GM04504 (cell line): Measurements from ENCODE around the gene BRD3.

Experiments used
- DNase-seq: peaks from one replicate; pipeline ENCODE4 v3.0.0-alpha.2; 2012; ENCODE audit warnings: low read depth

Gene BRD3

GRCh38 chr9:134066913-134067851, 644 bp downstream of the BRD3 start:
- DNase-seq: no peak

- no peak for DNase-seq
Measured at GRCh38 chr9:134066526-134066912, 1.3 kb downstream of the BRD3 start.

- DNase-seq: peak; percentile 35
Measured at GRCh38 chr9:134065612-134066419, 2.0 kb downstream of the BRD3 start.

- DNase-seq: no peak
Measured at GRCh38 chr9:134064711-134065110, 3.1 kb downstream of the BRD3 start.

GRCh38 chr9:134063571-134064450, 4.0 kb downstream of the BRD3 start:
- no peak for DNase-seq

- DNase-seq: no peak
Measured at GRCh38 chr9:134063088-134063570, 4.7 kb downstream of the BRD3 start.

GRCh38 chr9:134062461-134063087, 5.3 kb downstream of the BRD3 start:
- DNase-seq: no peak

- no peak for DNase-seq
Measured at GRCh38 chr9:134061688-134062371, 6.0 kb downstream of the BRD3 start.

GRCh38 chr9:134061019-134061687, 6.7 kb downstream of the BRD3 start:
- DNase-seq: no peak

GRCh38 chr9:134060546-134060945, 7.3 kb downstream of the BRD3 start:
- DNase-seq: no peak

- no peak for DNase-seq
Measured at GRCh38 chr9:134059661-134060395, 8.0 kb downstream of the BRD3 start.

GRCh38 chr9:134059188-134059641, 8.6 kb downstream of the BRD3 start:
- DNase-seq: no peak

- DNase-seq: no peak
Measured at GRCh38 chr9:134058716-134059115, 9.1 kb downstream of the BRD3 start.

- no peak for DNase-seq
Measured at GRCh38 chr9:134057751-134058701, 9.8 kb downstream of the BRD3 start.

- no peak for DNase-seq
Measured at GRCh38 chr9:134057307-134057657, 10.5 kb downstream of the BRD3 start.

GRCh38 chr9:134056483-134057306, 11.1 kb downstream of the BRD3 start:
- DNase-seq: no peak

GRCh38 chr9:134055981-134056461, 11.8 kb downstream of the BRD3 start:
- peak; percentile 69 for DNase-seq
